Raji (cell line): ENCODE data around the gene ETV6.

ENCODE experiments used
- POLR2A ChIP-seq: IDR thresholded peaks from 2 replicates; pipeline ENCODE4 v1.6.1; 2011; ENCODE audit warnings: low read depth, low read length, control low read depth; ENCODE audit not compliant: insufficient read depth

Gene ETV6

DNA sequence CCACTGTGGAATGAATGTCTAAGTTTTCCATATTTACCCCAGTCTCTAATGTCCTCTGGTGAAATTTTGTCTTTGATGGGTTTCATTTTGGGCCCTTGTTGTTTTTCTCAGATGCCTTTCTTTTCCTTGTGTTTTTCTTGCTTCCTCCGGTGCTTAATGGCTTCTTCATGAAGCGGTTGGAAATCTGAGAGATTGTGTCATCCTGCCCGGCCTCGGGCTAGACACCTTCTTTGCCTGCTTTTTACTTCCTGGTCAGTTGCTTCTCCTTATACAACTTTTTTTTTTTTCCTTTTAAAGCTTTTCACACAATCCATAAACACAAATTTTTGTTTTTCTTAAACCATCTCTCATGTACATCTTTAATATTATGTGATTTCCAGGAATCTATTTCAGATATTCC, 7.1 kb downstream of the ETV6 start:
- TF ChIP-seq POLR2A: no peak

DNA sequence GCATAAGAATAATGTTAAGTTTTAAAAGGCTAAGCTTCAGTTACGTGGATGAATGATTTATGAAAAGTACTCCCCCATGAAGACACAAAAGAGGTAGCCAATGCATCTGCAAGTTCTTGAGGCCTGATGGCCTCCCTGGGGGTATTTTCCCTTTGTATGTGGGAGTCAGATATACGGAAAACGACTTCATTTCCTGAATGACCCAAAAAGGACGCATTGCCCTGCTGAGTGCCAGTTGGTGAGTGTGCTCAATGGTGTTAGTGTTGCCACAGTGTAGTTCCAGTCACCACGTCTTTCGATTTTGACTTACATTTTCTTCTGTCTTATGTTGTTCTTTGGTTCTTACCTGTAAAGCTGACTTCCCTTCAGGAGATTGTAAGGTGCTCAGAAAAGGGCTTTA, 8.0 kb downstream of the ETV6 start:
- no peak for TF ChIP-seq POLR2A

DNA sequence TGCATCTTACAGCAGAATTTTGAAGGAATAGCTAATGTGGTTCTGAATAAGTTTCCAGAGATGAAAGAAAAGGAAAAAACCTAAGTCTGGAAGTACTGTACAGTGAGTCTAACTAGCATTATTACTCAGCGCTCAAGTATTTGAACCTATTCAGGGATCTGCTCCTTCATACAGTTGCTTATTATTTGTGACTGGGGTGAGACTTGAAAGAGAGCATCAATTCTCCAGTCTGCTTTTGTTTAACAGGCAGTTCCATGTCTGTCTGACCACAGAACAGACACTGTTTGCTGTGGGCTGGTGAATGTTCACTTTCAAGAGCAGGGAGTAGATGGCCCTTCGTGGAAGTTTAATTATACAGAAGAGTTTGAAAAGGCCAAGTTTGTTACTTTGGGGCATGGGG, 9.3 kb downstream of the ETV6 start:
- TF ChIP-seq POLR2A: no peak

DNA sequence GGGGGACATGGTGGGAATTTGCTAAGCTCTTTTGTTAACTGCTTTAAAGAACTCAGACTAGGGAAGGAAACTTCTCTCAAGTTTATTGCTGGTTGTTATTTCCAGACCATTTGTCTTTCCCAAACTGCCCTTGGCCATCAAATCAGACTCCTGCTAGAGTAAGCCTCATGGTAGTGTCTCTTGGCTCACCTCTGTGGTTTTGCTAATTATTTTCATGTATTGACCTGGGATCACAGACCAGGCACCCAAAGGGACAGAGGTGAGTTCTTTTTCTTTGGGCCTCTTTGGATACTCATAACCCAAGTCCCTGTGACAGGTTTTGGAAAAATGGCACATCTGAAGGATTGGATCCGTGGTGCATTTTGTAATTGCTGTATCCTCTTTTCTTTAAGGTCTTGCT, 11.2 kb downstream of the ETV6 start:
- no peak for TF ChIP-seq POLR2A

DNA sequence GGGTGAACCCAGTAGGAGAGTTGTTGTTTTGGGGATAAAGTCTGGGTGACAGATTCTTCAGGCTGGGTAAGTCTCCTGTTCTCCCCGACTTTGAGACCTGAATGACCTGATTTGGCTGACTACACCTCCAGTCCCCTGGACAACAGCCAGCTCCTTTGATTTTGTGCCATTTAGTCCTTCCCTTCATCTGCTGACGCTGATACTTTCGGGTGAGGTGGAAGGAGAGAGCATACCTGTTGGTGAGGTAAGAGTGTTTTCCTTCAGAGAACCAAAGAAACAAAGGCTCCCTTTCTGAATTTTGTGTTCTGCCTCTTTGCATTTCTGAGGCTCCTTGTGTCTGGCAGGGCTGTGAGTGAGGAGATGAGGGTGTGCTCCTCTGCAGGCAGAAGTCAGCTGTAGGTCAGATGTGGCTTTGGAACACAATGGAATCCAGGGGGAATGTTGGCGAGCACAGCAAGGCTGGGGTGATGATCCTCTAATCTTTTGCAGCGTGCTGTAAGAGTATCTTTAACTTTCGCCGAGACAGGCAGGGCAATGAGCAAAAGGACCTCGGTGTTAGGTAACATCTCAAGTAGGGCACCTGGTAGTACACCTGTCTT, 12.1 kb downstream of the ETV6 start:
- no peak for TF ChIP-seq POLR2A

DNA sequence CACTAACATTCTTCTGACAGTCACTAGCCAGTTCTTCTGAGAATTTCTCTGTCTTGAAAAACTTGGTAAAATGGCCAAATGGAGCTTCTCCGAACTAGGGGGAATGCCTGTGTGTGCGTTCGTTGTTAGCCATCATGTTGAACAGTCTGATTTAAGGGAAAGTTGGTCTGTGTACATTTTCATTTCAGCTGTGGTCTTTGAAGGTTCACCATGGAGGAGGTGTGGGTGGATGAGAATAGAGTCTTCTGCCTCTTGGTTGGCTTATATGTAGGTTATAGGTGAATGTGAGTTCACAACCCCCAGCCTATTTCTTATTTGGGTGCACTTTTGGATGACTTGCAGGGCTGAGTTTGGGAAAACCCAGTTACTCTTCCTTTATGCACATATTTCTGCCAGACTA, 12.9 kb downstream of the ETV6 start:
- TF ChIP-seq POLR2A: no peak

DNA sequence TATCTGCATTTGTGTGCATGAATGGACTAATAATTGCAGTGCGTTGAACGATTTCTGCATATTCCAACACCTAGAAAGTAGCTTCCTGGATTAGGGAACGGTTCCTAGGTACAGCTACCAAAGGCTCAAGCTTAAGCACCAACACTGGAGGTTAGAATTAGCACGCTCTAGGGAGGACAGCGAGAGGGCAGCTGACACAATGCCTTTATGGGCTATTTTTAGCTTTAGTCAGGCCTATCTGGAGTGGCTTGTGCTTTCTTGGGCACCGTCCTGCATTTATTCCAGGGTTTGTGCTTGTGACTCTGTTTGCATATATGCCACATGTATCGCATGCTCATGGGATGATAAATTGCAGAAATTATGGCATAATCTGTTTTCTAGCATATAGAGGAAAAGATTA, 13.7 kb downstream of the ETV6 start:
- TF ChIP-seq POLR2A: no peak

DNA sequence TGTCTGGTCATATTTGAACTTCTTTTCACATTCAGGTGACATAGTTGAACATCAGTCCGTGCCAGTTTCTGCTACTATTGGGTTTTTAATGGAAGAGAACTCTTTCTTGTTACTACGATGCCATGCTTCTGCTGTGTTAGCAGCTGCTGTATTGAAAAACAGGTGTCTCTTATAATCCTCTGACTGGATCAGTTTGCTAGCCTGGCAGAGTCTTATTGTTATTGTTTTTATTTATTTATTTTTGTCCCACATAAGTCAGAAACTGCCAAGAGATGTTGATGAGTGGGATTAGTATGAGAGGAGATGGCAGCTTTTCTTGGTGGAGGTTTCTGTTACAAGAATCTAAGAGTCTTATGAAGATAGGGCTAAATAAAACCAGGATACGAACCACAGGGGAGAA, 14.6 kb downstream of the ETV6 start:
- TF ChIP-seq POLR2A: no peak

DNA sequence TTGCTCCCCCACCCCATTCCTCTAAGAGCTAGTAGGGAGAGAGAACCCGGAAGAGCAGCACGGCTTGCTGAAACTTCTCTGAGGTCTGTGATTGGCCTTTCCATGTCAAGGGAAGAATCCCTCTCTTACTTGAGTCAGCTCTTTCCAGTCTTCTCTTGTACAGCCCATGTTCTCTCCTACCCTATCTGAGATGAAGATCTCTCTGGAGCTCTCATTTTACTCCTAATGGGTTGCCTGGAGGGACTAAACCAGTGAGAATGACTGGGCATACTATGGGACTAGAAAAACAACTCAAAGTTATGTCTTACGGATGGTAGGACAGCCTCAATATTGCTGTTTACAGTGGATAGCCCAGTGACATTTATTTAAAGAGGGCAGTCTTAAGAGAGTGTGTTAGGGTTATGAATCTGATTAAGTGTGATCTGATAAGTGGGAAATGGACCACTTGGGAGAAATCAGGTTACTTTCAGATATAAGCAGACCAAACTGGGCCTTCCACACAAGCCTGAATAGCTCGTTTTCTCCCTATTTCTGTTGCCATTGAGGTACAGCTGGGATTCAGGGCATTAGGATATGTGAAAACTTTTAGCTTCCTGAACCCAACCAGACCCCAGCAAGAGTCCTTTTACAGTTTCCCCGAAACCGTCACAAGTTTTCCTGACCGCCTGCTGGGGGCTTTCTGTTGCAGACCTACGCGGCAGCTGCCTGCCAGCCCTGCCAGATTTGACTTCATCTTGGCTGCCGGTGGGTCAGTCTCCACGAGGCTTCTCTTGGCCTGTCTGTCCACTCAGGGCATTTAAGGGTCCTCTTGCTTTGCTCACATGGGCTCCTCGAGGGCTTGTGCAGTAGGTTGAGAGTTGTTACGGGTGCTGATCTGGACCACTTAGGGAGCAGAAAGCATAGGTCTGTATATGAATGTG, 16.9 kb downstream of the ETV6 start:
- no peak for TF ChIP-seq POLR2A

DNA sequence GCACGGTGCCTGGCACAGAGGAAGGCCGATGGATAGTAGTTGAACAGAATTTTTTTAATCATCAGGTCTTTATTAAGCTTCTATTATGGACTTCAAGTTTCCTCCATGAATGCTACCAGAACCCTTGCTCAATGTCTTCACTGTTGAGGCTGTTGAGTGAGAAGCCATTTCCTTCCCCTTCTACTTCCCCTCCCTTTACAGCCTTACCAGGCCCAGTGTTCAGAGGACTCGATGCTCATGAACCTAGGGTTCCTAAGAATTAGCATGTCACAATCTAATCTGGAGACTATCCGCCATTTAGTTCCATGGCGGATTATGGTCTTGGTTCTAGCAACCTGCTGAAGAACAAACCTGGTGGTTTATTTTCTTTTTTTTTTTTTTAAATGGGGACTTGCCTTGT, 17.7 kb downstream of the ETV6 start:
- no peak for TF ChIP-seq POLR2A

DNA sequence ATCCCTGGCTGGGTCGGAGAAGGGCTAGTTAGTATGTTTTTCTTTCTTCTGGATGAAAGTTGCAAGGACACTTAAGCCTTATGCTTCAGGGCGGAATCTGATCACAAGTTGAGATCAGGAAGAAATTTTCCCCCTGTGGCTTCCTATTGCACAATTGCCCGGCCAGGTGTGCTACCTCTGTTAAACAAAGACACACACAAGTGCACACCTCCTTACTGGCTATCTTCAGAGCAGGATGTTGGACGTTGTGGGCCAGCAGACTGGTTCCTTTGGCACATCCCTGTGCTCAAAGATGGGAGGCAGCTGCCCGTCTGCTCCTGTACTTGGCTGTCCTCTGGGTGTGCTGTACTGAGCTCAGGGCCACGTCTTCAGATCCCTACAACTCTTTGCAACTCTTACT, 19.1 kb downstream of the ETV6 start:
- TF ChIP-seq POLR2A: no peak

DNA sequence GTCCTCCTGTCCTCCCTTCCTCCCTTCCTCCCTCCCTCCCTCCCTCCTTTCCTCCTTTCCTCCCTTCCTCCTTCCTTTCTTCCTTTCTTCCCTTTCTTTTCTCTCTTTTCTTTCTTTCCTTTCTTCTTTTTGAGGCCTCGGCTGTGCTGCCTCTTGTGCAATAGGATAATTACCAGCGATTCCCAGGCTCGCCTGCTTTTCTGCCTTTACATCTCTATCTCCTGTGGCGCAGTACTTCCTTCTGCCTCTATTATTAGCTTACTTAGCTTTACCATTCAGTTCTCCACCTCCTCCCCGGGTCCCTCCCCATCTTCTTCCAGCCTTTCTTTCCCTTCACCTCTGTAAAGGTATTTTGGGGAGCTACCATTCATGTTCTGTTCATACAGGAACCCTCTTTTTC, 19.9 kb downstream of the ETV6 start:
- TF ChIP-seq POLR2A: no peak

DNA sequence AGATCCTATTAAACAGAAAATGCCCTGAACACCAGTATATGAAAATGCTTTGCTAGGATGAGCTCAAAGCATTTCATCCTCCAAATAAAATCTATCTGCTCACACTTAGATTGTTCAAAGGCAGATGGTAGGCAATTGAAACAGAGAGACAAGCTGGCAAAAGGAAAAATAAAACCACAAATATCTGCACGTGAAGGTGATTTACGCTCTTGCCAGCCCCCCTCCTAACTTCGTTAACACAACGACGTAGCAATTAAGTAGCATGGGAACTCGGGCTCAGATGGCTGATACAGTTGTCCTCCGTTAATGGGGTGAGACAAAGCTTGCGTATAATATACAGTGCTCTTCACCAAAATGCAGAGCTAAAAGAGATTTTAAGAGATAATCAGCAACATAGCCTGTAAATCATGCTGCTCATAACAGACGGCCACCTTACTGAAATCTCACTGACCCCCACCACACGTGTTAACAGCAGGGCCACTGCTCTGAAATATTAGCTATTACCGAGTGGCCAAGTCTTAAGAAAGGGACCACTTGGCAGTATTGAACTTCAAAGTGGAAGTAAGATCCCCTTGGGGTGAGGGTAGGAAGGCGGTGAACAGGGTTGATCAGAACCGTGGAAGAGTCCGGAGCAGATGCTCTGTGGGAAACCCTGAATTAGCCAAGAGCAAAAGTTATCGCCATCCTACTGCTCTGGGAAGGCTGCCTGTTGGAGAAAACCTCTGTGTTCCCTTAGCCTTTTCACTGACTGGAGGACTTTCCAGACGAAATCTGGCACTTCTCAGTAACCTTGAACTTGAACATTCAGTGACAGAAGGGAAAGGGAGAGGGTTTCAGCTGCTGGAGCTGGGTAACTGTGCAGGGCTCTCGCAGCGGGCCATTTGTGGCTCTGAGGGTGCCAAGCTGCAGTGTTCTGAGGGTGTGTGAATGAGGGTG, 23.1 kb downstream of the ETV6 start:
- no peak for TF ChIP-seq POLR2A

DNA sequence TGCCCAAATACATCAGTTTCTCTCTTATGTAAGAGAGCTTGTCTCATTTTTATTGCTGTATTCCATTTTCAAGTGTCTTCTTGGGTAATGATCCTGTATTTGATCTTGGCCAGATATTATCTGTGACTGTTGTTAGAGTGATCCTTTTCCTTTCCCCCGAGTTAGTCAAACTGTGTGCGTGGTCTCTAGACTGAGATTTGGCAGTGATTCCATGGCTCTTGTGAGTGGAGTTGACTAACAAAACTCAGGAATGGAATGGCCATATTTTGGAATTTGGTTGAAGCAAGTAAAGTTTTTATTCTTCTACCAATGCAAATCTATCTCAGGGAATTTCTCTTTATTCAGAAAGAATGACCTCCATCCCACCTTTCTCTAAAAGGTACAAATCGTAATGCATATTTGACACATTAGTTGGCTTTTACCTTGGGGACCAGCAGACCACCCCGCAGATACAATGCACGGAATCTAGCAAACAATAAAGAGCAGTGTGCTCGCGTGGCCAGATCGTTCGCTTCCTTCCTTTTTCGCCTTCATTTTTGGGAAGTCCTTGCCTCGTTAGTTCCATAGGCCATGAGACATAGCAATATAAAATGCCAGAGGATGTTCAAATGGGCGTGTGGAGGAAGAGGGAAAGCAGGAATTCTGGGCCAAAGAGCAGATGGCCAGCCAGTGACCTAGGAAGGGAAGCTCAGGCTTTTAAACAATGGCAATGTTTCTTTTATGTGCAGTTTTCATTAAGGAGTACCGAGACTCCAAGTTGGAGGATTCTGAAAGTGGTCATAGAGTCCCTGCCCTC, 24.4 kb downstream of the ETV6 start:
- no peak for TF ChIP-seq POLR2A
